A673 (cell line): ENCODE results near the gene ANKS3. TPM values are rescaled to one million over a fixed set of nuclear protein-coding genes. Genes with fewer than 3 reads are reported as not detected.

Experiments used
- BruUV-seq: library from RNA; stranded (reverse); fragments of 400-500 nt; replicated peaks from 2 replicates; lab custom pipeline; 2021; lab: Mats Ljungman, UMichigan
- CTCF ChIA-PET: fragments of 300-600 bp; sonication (Branson Sonifier 250); formaldehyde crosslinking; loops from one replicate; lab custom pipeline; 2022; ENCODE audit warnings: antibody characterized with exemption; lab: Charles Lee
- POLR2A ChIA-PET: fragments of 300-600 bp; sonication (Branson Sonifier 250); formaldehyde crosslinking; loops from one replicate; lab custom pipeline; 2022; ENCODE audit warnings: antibody characterized with exemption; ENCODE audit not compliant: low non-redundant PET; lab: Charles Lee
- DNase-seq: peaks from one replicate; pipeline ENCODE4 v3.0.0-alpha.2; 2015; ENCODE audit warnings: low spot score
- H3K27ac ChIP-seq: fragments of 200-600 bp; sonication (generic); 2 replicates; pipeline ENCODE4 v1.5.1; 2016; ENCODE audit warnings: mixed run types, low read depth, mild to moderate bottlenecking, mixed read lengths, antibody characterized with exemption, low read length; ENCODE audit not compliant: poor library complexity, severe bottlenecking
- H3K27me3 ChIP-seq: fragments of 200-600 bp; sonication (generic); replicated peaks from 2 replicates; pipeline ENCODE4 v1.6.1; 2017; ENCODE audit warnings: mixed run types, low read depth, mild to moderate bottlenecking, mixed read lengths, antibody characterized with exemption, low read length; ENCODE audit not compliant: insufficient read depth, poor library complexity
- H3K36me3 ChIP-seq: fragments of 200-600 bp; sonication (generic); 2 replicates; pipeline ENCODE4 v1.6.1; 2016; ENCODE audit warnings: mixed run types, mild to moderate bottlenecking, mixed read lengths, antibody characterized with exemption, low read length; ENCODE audit not compliant: insufficient read depth, poor library complexity, severe bottlenecking
- H3K4me1 ChIP-seq: fragments of 200-600 bp; sonication (generic); 2 replicates; pipeline ENCODE4 v1.6.1; 2017; ENCODE audit warnings: mixed run types, mild to moderate bottlenecking, mixed read lengths, antibody characterized with exemption, low read length; ENCODE audit not compliant: insufficient read depth, poor library complexity, severe bottlenecking
- H3K4me3 ChIP-seq: fragments of 200-600 bp; sonication (generic); 2 replicates; pipeline ENCODE4 v1.5.1; 2016; ENCODE audit warnings: low read depth, mixed run types, mild to moderate bottlenecking, mixed read lengths, low read length; ENCODE audit not compliant: poor library complexity, severe bottlenecking
- H3K9me3 ChIP-seq: fragments of 200-600 bp; sonication (generic); 2 replicates; pipeline ENCODE4 v1.6.1; 2016; ENCODE audit warnings: mixed run types, low read depth, mild to moderate bottlenecking, mixed read lengths, antibody characterized with exemption, low read length; ENCODE audit not compliant: poor library complexity, severe bottlenecking
- EZH2 ChIP-seq: fragments of 200-600 bp; sonication (generic); IDR thresholded peaks from 2 replicates; pipeline ENCODE4 v1.6.1; 2017; ENCODE audit warnings: borderline replicate concordance, low read depth, mild to moderate bottlenecking, mixed read lengths, antibody characterized with exemption, low read length; ENCODE audit not compliant: poor library complexity, severe bottlenecking
- intact Hi-C: fragments of 100-400 bp; cut with micrococcal nuclease; formaldehyde crosslinking; loops from one replicate; pipeline ENCODE4 v1.10.0; 2022; ENCODE audit not compliant: unreplicated experiment
- total RNA-seq: library from RNA; stranded (reverse); gene quantifications from 2 replicates; pipeline ENCODE4 v1.2.3, GENCODE V29; 2021
- TF ChIP-seq, protein P1 (sequence below): fragments of 300-800, 200-600 bp; sonication (generic); conservative IDR thresholded peaks from 2 replicates; pipeline ENCODE4 v1.5.1; 2017; ENCODE audit warnings: low read depth, mild to moderate bottlenecking, antibody characterized with exemption, low read length, moderate library complexity, mixed read lengths

Gene ANKS3
- total RNA-seq, 1 experiment from 2014 or later = 26.9 TPM

GRCh38 chr16:4713663-4714501 lies 20.2 kb downstream of the ANKS3 start:
- no peak overlapping the region for H3K27ac ChIP-seq
- H3K4me1 ChIP-seq = no peaks in the 10 kb centered on the region
- no peak overlapping the region for H3K4me3 ChIP-seq
- intact Hi-C loops = no loop called here
- no peak for DNase-seq
- H3K9me3 ChIP-seq = no peaks in the 10 kb centered on the region
- no TSS peak for BruUV-seq
- POLR2A ChIA-PET = no interaction called here
- CTCF ChIA-PET = no interaction called here
- TF ChIP-seq EZH2 = no peak
- TF ChIP-seq, protein P1, sequence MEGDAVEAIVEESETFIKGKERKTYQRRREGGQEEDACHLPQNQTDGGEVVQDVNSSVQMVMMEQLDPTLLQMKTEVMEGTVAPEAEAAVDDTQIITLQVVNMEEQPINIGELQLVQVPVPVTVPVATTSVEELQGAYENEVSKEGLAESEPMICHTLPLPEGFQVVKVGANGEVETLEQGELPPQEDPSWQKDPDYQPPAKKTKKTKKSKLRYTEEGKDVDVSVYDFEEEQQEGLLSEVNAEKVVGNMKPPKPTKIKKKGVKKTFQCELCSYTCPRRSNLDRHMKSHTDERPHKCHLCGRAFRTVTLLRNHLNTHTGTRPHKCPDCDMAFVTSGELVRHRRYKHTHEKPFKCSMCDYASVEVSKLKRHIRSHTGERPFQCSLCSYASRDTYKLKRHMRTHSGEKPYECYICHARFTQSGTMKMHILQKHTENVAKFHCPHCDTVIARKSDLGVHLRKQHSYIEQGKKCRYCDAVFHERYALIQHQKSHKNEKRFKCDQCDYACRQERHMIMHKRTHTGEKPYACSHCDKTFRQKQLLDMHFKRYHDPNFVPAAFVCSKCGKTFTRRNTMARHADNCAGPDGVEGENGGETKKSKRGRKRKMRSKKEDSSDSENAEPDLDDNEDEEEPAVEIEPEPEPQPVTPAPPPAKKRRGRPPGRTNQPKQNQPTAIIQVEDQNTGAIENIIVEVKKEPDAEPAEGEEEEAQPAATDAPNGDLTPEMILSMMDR = no peak
- no peaks in the 10 kb centered on the region for H3K27me3 ChIP-seq
- peaks cover 13% of the 10 kb centered on the region for H3K36me3 ChIP-seq

DNA sequence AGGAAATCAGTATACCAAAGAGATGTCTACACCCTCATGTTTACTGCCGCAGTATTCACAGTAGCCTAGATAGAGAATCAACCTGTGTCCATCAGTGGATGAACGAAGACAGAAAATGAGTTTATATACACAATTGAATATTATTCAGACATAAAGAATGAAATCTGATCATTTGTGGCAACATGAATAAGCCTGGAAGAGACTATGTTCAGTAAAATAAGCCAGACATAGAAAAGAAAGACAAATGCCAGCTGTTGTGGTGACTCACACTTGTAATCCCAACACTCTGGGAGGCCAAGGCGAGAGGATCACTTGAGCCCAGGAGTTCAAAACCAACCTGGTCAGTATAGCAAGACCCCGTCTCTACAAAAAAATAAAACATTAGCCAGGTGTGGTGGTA lies 24.6 kb downstream of the ANKS3 start:
- Histone ChIP-seq H3K9me3 (no peaks in the 10 kb centered on the region), H3K27ac (no peak overlapping the region), H3K27me3 (no peaks in the 10 kb centered on the region), H3K4me3 (no peak overlapping the region), H3K4me1 (no peaks in the 10 kb centered on the region), H3K36me3 (peaks cover 17% of the 10 kb centered on the region)
- intact Hi-C loops = no loop called here
- TF ChIP-seq EZH2 = no peak
- TF ChIP-seq, protein P1 = no peak
- no TSS peak for BruUV-seq
- CTCF ChIA-PET = no interaction called here
- POLR2A ChIA-PET = no interaction called here
- no peak for DNase-seq

DNA sequence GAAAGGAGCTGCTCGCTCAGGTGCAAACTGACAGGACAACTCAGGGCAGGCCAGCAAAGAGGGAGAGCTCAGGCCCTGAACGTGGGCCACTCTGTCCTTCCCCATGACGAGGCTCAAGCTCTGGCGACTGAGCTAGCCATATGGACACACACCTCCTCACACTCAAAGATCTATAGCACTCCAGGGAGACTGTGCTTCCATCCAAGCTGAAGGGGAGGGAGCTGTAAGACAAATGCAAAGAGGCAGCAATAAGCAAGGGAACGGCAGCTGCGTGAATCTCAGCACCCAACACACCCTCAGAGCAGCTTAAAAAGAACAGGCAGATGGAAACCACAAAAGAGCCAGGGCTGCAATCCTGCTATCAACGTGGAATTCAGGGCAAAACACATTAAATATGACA lies 27.2 kb downstream of the ANKS3 start:
- no peak for DNase-seq
- Histone ChIP-seq H3K9me3 (no peaks in the 10 kb centered on the region), H3K4me3 (no peak overlapping the region), H3K4me1 (no peaks in the 10 kb centered on the region), H3K27me3 (no peaks in the 10 kb centered on the region), H3K27ac (no peak overlapping the region), H3K36me3 (peaks cover 18% of the 10 kb centered on the region)
- TF ChIP-seq EZH2 = no peak
- TF ChIP-seq, protein P1 = no peak
- BruUV-seq = no TSS peak
- intact Hi-C loops = no loop called here
- POLR2A ChIA-PET = no interaction called here
- CTCF ChIA-PET = interaction anchor here (0.7 kb wide), 1 partner anchor 91 kb away, joined by 8 read pairs; no protein-coding TSS in a partner anchor
